H1 (cell line): ENCODE results near the gene GZMA. TPM values are rescaled to one million over a fixed set of nuclear protein-coding genes. Genes with fewer than 3 reads are reported as not detected.

ENCODE experiments used
- CTCF ChIA-PET: fragments of 300-600 bp; sonication (Branson Sonifier 250); formaldehyde crosslinking; loops from one replicate; lab custom pipeline; 2021; ENCODE audit not compliant: partially characterized antibody; lab: Charles Lee
- POLR2A ChIA-PET: fragments of 300-600 bp; sonication (Branson Sonifier 250); formaldehyde crosslinking; loops from one replicate; lab custom pipeline; 2021; ENCODE audit warnings: inconsistent platforms; ENCODE audit not compliant: partially characterized antibody; lab: Charles Lee
- DNase-seq, 2 experiments: peaks; one replicate each; pipeline versions ENCODE4 v3.0.0 to v3.0.0-alpha.2; 2010 to 2022; ENCODE audit warnings: low spot score in 2 of 2, low read depth in 1 of 2, mixed read lengths in 1 of 2
- FAIRE-seq: peaks from 2 replicates; lab custom pipeline; 2011; peaks lifted over from hg19 to GRCh38; lab: Jason Lieb, UNC
- H2AFZ ChIP-seq: 2 replicates; pipeline ENCODE4 v1.8.1; 2012; ENCODE audit warnings: low read length, inconsistent platforms
- H2AK5ac ChIP-seq: 2 replicates; pipeline ENCODE4 v1.6.1; 2013; ENCODE audit warnings: low read depth, low read length
- H2BK120ac ChIP-seq: replicated peaks from 2 replicates; pipeline ENCODE3; 2013; ENCODE audit warnings: low read depth, low read length, inconsistent platforms
- H2BK12ac ChIP-seq: 2 replicates; pipeline ENCODE4 v1.6.1; 2013; ENCODE audit warnings: low read depth, low read length
- H2BK15ac ChIP-seq: 2 replicates; pipeline ENCODE4 v1.6.1; 2013; ENCODE audit warnings: low read length
- H2BK20ac ChIP-seq: 2 replicates; pipeline ENCODE4 v1.6.1; 2013; ENCODE audit warnings: low read length
- H2BK5ac ChIP-seq: 2 replicates; pipeline ENCODE4 v1.6.1; 2013; ENCODE audit warnings: low read depth, low read length
- H3K14ac ChIP-seq: 2 replicates; pipeline ENCODE4 v1.6.1; 2013; ENCODE audit warnings: inconsistent platforms; ENCODE audit not compliant: insufficient read length
- H3K18ac ChIP-seq: 2 replicates; pipeline ENCODE4 v1.6.1; 2013; ENCODE audit warnings: low read length; ENCODE audit errors: extremely low read depth
- H3K23ac ChIP-seq: 2 replicates; pipeline ENCODE4 v1.6.1; 2013; ENCODE audit warnings: inconsistent platforms; ENCODE audit not compliant: insufficient read length
- H3K23me2 ChIP-seq: 2 replicates; pipeline ENCODE4 v1.6.1; 2013; ENCODE audit warnings: low read depth, low read length
- H3K27ac ChIP-seq: 2 replicates; pipeline ENCODE4 v1.6.1; 2011; ENCODE audit warnings: low read depth, low read length, inconsistent platforms
- H3K27me3 ChIP-seq, 4 experiments: replicated peaks in 1 of 4; 1 replicate in 1 of 4; 2 replicates in 3 of 4; pipeline versions ENCODE4 v1.6.1 to v1.8.1; 2011 to 2013; ENCODE audit warnings: low read length in 3 of 4, mild to moderate bottlenecking in 3 of 4, inconsistent platforms in 2 of 4, mixed read lengths in 2 of 4, moderate library complexity in 1 of 4; ENCODE audit not compliant: control insufficient read depth in 3 of 4, insufficient read depth in 3 of 4; ENCODE audit errors: extremely low read depth in 1 of 4
- H3K36me3 ChIP-seq, 4 experiments: 2 replicates each; pipeline versions ENCODE4 v1.6.1 to v1.8.1; 2011 to 2013; ENCODE audit warnings: mild to moderate bottlenecking in 4 of 4, low read length in 3 of 4, moderate library complexity in 2 of 4, control low read depth in 1 of 4, inconsistent platforms in 1 of 4; ENCODE audit not compliant: insufficient read depth in 4 of 4, control insufficient read depth in 2 of 4
- H3K4ac ChIP-seq: replicated peaks from 2 replicates; pipeline ENCODE3; 2013; ENCODE audit warnings: low read length, low read depth, mixed read lengths, inconsistent platforms; ENCODE audit not compliant: insufficient read length
- H3K4me1 ChIP-seq, 4 experiments: replicated peaks in 1 of 4; 1 replicate in 1 of 4; 2 replicates in 3 of 4; pipeline versions ENCODE4 v1.6.1 to v1.8.1; 2011 to 2013; ENCODE audit warnings: low read length in 3 of 4, inconsistent platforms in 2 of 4, mixed read lengths in 1 of 4; ENCODE audit not compliant: insufficient read depth in 4 of 4, control insufficient read depth in 3 of 4
- H3K4me2 ChIP-seq, 2 experiments: 2 replicates each; pipeline versions ENCODE4 v1.6.1 to v1.8.1; 2011 to 2013; ENCODE audit warnings: low read depth in 2 of 2, low read length in 2 of 2, control low read depth in 1 of 2, inconsistent platforms in 1 of 2, mild to moderate bottlenecking in 1 of 2; ENCODE audit not compliant: insufficient read depth in 1 of 2
- H3K4me3 ChIP-seq, 4 experiments: fragments of 200-600, 300-600 bp in 1 of 4; sonication (generic), shearing (Covaris generic), sonication (Bioruptor Twin) in 1 of 4; 2 replicates each; pipeline versions ENCODE4 v1.5.1 to v1.8.1; 2011 to 2016; ENCODE audit warnings: low read length in 4 of 4, low read depth in 3 of 4, control low read depth in 2 of 4, inconsistent platforms in 2 of 4, mild to moderate bottlenecking in 2 of 4, mixed read lengths in 1 of 4, moderate library complexity in 1 of 4; ENCODE audit not compliant: insufficient read depth in 2 of 4; ENCODE audit errors: extremely low read depth in 1 of 4
- H3K56ac ChIP-seq: replicated peaks from 2 replicates; pipeline ENCODE3; 2013; ENCODE audit warnings: low read depth, mild to moderate bottlenecking, mixed read lengths, low read length, inconsistent platforms; ENCODE audit not compliant: insufficient read length
- H3K79me1 ChIP-seq: 2 replicates; pipeline ENCODE4 v1.6.1; 2013; ENCODE audit warnings: low read depth, low read length, control low read depth
- H3K79me2 ChIP-seq, 2 experiments: 2 replicates each; pipeline versions ENCODE4 v1.6.1 to v1.8.1; 2012 to 2013; ENCODE audit warnings: low read length in 2 of 2, mild to moderate bottlenecking in 2 of 2, inconsistent platforms in 1 of 2; ENCODE audit not compliant: insufficient read depth in 2 of 2, control insufficient read depth in 1 of 2
- H3K9ac ChIP-seq, 4 experiments: replicated peaks in 1 of 4; 1 replicate in 1 of 4; 2 replicates in 3 of 4; pipeline versions ENCODE4 v1.6.1 to v1.8.1; 2011 to 2013; ENCODE audit warnings: low read depth in 3 of 4, low read length in 3 of 4, control low read depth in 2 of 4, mild to moderate bottlenecking in 2 of 4, moderate library complexity in 2 of 4, inconsistent platforms in 1 of 4; ENCODE audit errors: extremely low read depth in 1 of 4
- H3K9me3 ChIP-seq, 2 experiments: 2 replicates each; pipeline versions ENCODE4 v1.6.1 to v1.8.1; 2012 to 2013; ENCODE audit warnings: mild to moderate bottlenecking in 2 of 2, moderate library complexity in 2 of 2, control low read depth in 1 of 2, inconsistent platforms in 1 of 2, low read depth in 1 of 2, low read length in 1 of 2, mixed read lengths in 1 of 2; ENCODE audit not compliant: insufficient read depth in 2 of 2
- H4K20me1 ChIP-seq, 2 experiments: replicated peaks in 1 of 2; 2 replicates each; pipeline versions ENCODE3 to v1.8.1; 2011 to 2013; ENCODE audit warnings: inconsistent platforms in 2 of 2, low read length in 2 of 2, mild to moderate bottlenecking in 1 of 2; ENCODE audit not compliant: insufficient read depth in 2 of 2, control insufficient read depth in 1 of 2
- H4K5ac ChIP-seq: 2 replicates; pipeline ENCODE4 v1.6.1; 2013; ENCODE audit warnings: low read length, low read depth, mixed read lengths, inconsistent platforms; ENCODE audit not compliant: insufficient read length
- H4K8ac ChIP-seq: 2 replicates; pipeline ENCODE4 v1.8.0; 2013; ENCODE audit warnings: mild to moderate bottlenecking, moderate library complexity, low read length, inconsistent platforms; ENCODE audit not compliant: insufficient read depth; ENCODE audit errors: extremely low read depth
- H4K91ac ChIP-seq: replicated peaks from 2 replicates; pipeline ENCODE3; 2013; ENCODE audit warnings: low read length, mixed read lengths, inconsistent platforms; ENCODE audit not compliant: insufficient read length
- ASH2L ChIP-seq: fragments of 200-600, 300-600 bp; sonication (generic); IDR thresholded peaks from one replicate; pipeline ENCODE4 v1.7.1; 2017; ENCODE audit warnings: low read length
- BACH1 ChIP-seq: IDR thresholded peaks from 2 replicates; pipeline ENCODE4 v1.6.1; 2012; ENCODE audit warnings: low read length, improper control_type of control experiment
- CTBP2 ChIP-seq: IDR thresholded peaks from 2 replicates; pipeline ENCODE4 v1.7.0; 2011; ENCODE audit warnings: borderline replicate concordance, mild to moderate bottlenecking, moderate library complexity, mixed read lengths, low read length; ENCODE audit not compliant: insufficient read depth, insufficient read length
- GTF2F1 ChIP-seq: IDR thresholded peaks from 2 replicates; pipeline ENCODE4 v1.6.1; 2012; ENCODE audit warnings: low read depth, low read length, improper control_type of control experiment, borderline replicate concordance
- KDM1A ChIP-seq: fragments of 200-600, 300-600 bp; sonication (generic); IDR thresholded peaks from 2 replicates; pipeline ENCODE4 v1.7.1; 2016; ENCODE audit warnings: mild to moderate bottlenecking, low read length, borderline replicate concordance
- NRF1 ChIP-seq: IDR thresholded peaks from 2 replicates; pipeline ENCODE4 v1.6.1; 2011; ENCODE audit warnings: mild to moderate bottlenecking, low read depth, low read length, improper control_type of control experiment
- POLR2A ChIP-seq, 2 experiments: IDR thresholded peaks; 1 replicate in 1 of 2; 2 replicates in 1 of 2; pipeline ENCODE4 v1.6.1; 2011; ENCODE audit warnings: low read depth in 2 of 2, low read length in 2 of 2, mild to moderate bottlenecking in 2 of 2; ENCODE audit errors: control extremely low read depth in 1 of 2
- RBBP5 ChIP-seq: IDR thresholded peaks from 2 replicates; pipeline ENCODE4 v1.7.1; 2012; ENCODE audit warnings: low read depth, mild to moderate bottlenecking, inconsistent platforms, low read length, moderate library complexity, borderline replicate concordance
- TAF1 ChIP-seq: IDR thresholded peaks from 2 replicates; pipeline ENCODE4 v1.6.1; 2011; ENCODE audit warnings: mild to moderate bottlenecking, low read depth, low read length
- WGBS, 2 experiments: shearing (Covaris generic) in 1 of 2; methylation state at CpG; one replicate each; pipeline versions ENCODE4 v1.1.6 to v1.1.7; 2013 to 2015; ENCODE audit warnings: low lambda C conversion rate in 2 of 2, mixed read lengths in 2 of 2, inconsistent platforms in 1 of 2, low coverage in 1 of 2, missing lambda C conversion rate in 1 of 2; ENCODE audit not compliant: insufficient replicate concordance in 2 of 2, insufficient coverage in 1 of 2, insufficient read length in 1 of 2; ENCODE audit errors: extremely low coverage in 1 of 2, missing lambda C conversion rate in 1 of 2; 5-methylcytosine and 5-hydroxymethylcytosine counted together
- long read RNA-seq, 2 experiments: library from RNA in 1 of 2; library from capped mRNA in 1 of 2; stranded (forward); transcript quantifications; one replicate each; pipeline ENCODE4 v2.0.0, GENCODE V29; 2021; ENCODE audit warnings: inconsistent platforms in 1 of 2
- polyA minus RNA-seq, 3 experiments: library from RNA; depleted of rRNA, polyadenylated mRNA; stranded (reverse); fragments of >200 nt; gene quantifications; 1 replicate in 2 of 3; 2 replicates in 1 of 3; pipeline ENCODE4 v1.2.3, GENCODE V29; 2011
- polyA plus RNA-seq, 7 experiments: library from polyadenylated mRNA; depleted of rRNA in 3 of 7; stranded (reverse) in 5 of 7; unstranded in 2 of 7; fragments of >200 nt in 5 of 7; fragments of 200-250 nt in 2 of 7; gene quantifications; 1 replicate in 5 of 7; 2 replicates in 1 of 7; 4 replicates in 1 of 7; pipeline versions ENCODE4 v1.2.1 to v1.2.3, GENCODE V29; 2011 to 2013; ENCODE audit warnings: missing spikeins in 2 of 7, mixed read lengths in 2 of 7
- total RNA-seq: library from RNA; stranded (reverse); fragmentation: NEBNext Ultra II Directional; extraction: Animal tissue kit (Norgen Biotek cat#: 25700); gene quantifications from 2 replicates; pipeline ENCODE4 v1.2.1, GENCODE V29; 2021
- TF ChIP-seq, protein P1 (sequence below): IDR thresholded peaks from 2 replicates; pipeline ENCODE4 v1.6.1; 2012; ENCODE audit warnings: low read length, inconsistent platforms
- TF ChIP-seq, protein P2 (sequence below): IDR thresholded peaks from 2 replicates; pipeline ENCODE4 v1.6.1; 2011; ENCODE audit warnings: low read depth, mild to moderate bottlenecking, low read length; ENCODE audit not compliant: insufficient read depth

The GZMA gene
- total RNA-seq = not detected in 2 replicates
- polyA plus RNA-seq (2011; rRNA removed) = not detected in 2 replicates
- not detected for polyA plus RNA-seq (2011; cell fraction: cytosol; rRNA removed)
- not detected for polyA plus RNA-seq (2011; cell fraction: nucleus; rRNA removed)
- not detected in 4 replicates for polyA plus RNA-seq (2012, experiment 1 of 2)
- not detected for polyA plus RNA-seq (2012, experiment 2 of 2)
- polyA plus RNA-seq (2013, experiment 1 of 2) = not detected
- not detected for polyA plus RNA-seq (2013, experiment 2 of 2)
- not detected in 2 replicates for polyA minus RNA-seq (2011; rRNA and poly(A)+ RNA removed)
- polyA minus RNA-seq (2011; cell fraction: cytosol; rRNA and poly(A)+ RNA removed) = not detected
- polyA minus RNA-seq (2011; cell fraction: nucleus; rRNA and poly(A)+ RNA removed) = not detected
- long read RNA-seq, experiment 1 = 0 reads
- long read RNA-seq, experiment 2 = 0 reads

DNA sequence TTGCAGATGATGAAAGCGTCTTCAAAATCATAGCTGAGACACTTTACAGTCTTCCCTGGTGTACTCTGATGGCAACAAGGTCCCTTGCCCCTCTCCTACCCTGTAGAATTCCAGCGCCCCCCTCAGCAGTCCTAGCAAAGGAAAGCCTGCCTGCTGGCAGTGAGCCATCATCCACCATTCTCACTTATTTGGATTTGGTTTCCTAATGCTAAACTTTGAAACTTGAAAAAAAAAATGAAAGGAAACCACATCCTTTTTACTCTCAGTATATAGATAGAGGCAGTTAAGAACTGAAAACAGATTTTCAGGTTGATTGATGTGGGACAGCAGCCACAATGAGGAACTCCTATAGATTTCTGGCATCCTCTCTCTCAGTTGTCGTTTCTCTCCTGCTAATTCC is at the start of gene GZMA:
Gene GZMA (plus strand): TSS at position 299 of the 400 bp plus-strand sequence. CDS start 37 bp downstream, at position 336.
- Histone ChIP-seq H4K91ac (no peak within 1 kb of the TSS), H4K8ac (no peak within 1 kb of the TSS), H2AFZ (no peak within 1 kb of the TSS), H3K36me3 (no peaks in the 10 kb centered on the region), H3K4ac (no peak within 1 kb of the TSS), H3K9me3 (no peaks in the 10 kb centered on the region), H2BK20ac (no peak within 1 kb of the TSS), H2AK5ac (no peak within 1 kb of the TSS), H2BK12ac (no peak within 1 kb of the TSS), H3K4me3 (no peak within 1 kb of the TSS), H2BK120ac (no peak within 1 kb of the TSS), H3K18ac (no peak within 1 kb of the TSS), H3K4me2 (no peak within 1 kb of the TSS), H3K79me1 (no peaks in the 10 kb centered on the region), H3K23me2 (no peaks in the 10 kb centered on the region), H4K20me1 (no peaks in the 10 kb centered on the region), H2BK15ac (no peak within 1 kb of the TSS), H3K9ac (no peak within 1 kb of the TSS), H2BK5ac (no peak within 1 kb of the TSS), H3K4me1 (no peaks in the 10 kb centered on the region), H3K14ac (no peak within 1 kb of the TSS), H3K27ac (no peak within 1 kb of the TSS), H3K23ac (no peak within 1 kb of the TSS), H3K27me3 (no peaks in the 10 kb centered on the region), H3K56ac (no peak within 1 kb of the TSS), H4K5ac (no peak within 1 kb of the TSS), H3K79me2 (no peaks in the 10 kb centered on the region)
- WGBS, 2 experiments = 88% methylated on average over 3 of the region's 3 CpGs; no CpG with 5 or more reads in 1 of the 2 experiments
- POLR2A ChIA-PET = no interaction called here
- FAIRE-seq (no peak), DNase-seq (no peak)
- CTCF ChIA-PET = no interaction called here
- TF ChIP-seq NRF1 = no peak
- no peak for TF ChIP-seq ASH2L
- TF ChIP-seq, protein P1, sequence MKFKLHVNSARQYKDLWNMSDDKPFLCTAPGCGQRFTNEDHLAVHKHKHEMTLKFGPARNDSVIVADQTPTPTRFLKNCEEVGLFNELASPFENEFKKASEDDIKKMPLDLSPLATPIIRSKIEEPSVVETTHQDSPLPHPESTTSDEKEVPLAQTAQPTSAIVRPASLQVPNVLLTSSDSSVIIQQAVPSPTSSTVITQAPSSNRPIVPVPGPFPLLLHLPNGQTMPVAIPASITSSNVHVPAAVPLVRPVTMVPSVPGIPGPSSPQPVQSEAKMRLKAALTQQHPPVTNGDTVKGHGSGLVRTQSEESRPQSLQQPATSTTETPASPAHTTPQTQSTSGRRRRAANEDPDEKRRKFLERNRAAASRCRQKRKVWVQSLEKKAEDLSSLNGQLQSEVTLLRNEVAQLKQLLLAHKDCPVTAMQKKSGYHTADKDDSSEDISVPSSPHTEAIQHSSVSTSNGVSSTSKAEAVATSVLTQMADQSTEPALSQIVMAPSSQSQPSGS = no peak
- no peak for TF ChIP-seq POLR2A (IDR thresholded peaks at IDR 0.05; ENCODE audit: control extremely low read depth in 1 of 2, low read depth in 2 of 2, low read length in 2 of 2)
- TF ChIP-seq BACH1 = no peak
- no peak for TF ChIP-seq GTF2F1
- no peak for TF ChIP-seq TAF1
- TF ChIP-seq KDM1A = no peak
- TF ChIP-seq, protein P2, sequence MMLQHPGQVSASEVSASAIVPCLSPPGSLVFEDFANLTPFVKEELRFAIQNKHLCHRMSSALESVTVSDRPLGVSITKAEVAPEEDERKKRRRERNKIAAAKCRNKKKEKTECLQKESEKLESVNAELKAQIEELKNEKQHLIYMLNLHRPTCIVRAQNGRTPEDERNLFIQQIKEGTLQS = no peak
- TF ChIP-seq RBBP5 = no peak
- TF ChIP-seq CTBP2 = no peak
